IPS DF 4.7 (cell line): ENCODE data around the gene HTATSF1.

Experiments used
- DNase-seq: peaks from one replicate; pipeline ENCODE4 v3.0.0-alpha.2; 2013; ENCODE audit warnings: low spot score; ENCODE audit errors: extremely low read depth

The HTATSF1 gene

DNA sequence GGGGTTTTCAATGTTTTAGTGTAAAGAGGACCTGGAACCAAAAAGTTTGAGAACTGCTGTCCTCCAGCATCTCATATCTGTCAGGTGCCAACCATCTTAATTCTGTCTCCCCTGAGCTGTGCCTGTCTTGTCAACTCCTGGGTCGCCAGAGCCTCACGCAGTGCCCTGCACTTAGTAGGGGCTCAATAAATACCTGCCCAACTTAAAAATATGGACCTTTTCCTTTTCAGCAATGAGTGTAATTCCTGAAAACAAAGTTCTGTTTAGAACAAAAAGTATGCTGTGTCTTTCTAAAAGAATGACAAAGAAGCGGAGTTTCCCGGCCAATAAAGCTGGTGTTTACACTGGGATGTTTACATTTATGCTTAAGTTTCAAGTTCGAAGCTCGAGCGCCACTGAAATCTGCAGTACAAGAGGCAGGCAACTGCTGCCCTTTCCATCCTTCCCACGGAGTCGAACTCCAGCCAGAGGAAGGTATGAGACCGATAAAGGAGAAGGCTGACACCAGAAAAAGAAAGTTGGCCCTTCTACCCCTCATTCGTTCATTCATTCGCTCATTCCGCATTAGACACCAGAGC lies 1.1 kb upstream of the HTATSF1 start:
- DNase-seq, result no peak

DNA sequence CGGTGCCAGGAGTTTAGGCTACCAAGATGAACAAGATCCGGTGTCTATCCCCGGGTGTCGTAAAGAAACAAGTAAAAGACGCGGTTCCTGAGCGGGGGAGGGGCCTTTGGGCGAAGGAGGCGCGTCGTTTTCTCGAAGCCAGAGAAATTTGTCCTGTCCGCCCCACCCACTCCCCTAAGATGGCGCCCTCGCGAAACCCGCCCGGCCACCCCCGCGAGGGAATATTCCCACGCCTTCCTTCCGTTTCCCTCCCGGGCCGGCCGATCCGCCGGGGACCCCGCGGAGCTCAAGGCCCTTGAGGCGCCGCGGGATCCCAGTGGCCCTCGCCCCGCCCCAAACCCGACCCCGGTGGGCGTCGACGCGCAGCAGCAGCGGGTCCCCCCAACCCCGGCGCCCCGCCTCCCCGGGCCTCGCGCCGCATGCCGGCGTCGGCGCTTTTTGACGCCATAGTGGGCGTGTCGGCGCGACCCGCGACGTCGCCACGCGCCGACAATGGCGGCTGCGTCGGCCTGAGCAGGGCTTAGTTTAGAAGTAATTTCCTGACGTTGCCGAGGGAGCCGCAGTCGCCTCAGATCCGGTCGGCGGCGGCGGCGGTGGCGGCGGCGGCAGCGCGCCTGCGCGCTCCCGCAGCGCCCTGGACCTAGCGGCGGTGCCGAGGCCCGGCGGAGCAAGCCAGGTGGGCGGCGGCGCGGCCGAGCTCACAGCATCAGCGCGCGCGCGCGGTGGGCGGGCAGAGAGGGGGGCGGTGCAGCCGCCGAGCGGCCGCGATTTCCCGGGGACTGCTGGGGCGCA lies 432 bp upstream of the HTATSF1 start:
- no peak for DNase-seq

DNA sequence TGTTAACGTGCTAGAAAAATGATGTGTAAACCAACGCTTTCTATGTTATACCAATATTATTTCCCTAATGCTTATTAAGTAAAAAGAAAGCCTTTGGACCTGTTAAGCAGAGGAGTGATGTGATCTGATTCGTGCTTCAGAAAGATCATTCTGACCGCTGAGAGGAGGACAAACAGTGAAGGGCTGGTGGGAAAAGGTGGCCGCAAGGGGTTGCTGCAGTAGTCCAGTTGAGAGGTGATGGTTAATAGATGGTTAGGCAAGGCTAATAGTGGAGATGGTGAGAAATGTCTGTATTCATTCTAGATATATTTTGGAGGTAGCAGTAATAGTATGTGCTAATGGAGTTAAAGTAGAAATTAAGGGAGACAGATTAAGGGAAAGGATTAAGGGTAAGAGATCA lies 21.7 kb downstream of the HTATSF1 start:
- DNase-seq, result no peak

DNA sequence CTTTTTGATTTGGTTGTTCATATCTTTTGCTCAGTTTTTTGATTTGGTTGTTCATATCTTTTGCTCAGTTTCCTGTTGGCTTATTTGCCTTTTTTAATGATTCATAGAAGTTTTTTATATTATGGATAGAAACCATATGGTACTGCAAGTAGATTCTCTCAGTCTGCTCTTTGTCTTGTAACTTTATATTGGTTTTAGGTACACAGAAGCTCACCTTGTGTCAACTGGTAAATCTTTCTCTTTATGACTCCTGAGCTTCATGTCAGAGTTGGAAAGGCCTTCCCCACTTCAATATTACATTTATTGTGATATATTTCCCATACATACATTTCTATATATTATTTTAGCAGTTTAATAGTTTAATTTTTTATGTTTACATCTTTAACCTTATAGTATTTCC lies 26.4 kb downstream of the HTATSF1 start:
- no peak for DNase-seq

DNA sequence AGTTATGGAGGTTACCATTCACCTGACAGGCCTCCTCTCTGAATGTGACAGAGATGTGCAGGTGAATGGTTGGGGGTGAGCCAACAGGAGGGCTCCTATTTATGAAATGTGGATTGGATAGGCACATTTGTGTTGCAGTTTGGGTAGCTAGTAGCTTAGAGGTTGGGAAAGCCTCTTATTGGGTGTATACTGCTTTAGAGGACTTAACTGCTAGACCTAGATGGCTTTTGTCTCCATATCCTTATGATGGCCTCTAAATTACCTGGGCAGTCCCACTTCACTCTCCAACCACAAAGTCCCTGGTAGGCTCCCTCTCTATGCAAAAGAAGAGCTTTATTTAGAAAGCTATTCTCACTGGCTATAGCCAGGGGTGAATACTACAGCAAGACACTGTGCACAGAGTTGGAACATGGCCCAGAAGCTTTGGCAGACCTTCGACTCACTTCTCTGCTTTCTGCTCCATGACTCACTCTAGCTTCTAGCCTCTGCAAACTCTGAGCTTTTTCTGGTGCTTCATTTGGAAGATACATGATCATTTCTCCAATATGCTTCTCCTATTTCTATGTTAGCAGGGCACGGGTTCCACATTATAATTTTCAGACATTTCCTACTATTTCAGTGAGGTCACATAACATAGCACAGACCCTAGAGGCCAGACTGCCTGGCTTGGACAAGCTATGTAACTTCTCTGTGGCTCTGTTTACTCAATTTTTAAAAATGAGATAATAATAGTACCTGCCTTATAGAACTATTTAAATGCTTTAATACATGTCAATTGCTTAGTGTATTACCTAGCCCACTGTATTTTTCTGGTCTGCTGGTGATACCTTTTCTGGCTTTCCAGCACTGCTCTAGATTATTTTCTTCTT lies 28.6 kb downstream of the HTATSF1 start:
- DNase-seq, result no peak

DNA sequence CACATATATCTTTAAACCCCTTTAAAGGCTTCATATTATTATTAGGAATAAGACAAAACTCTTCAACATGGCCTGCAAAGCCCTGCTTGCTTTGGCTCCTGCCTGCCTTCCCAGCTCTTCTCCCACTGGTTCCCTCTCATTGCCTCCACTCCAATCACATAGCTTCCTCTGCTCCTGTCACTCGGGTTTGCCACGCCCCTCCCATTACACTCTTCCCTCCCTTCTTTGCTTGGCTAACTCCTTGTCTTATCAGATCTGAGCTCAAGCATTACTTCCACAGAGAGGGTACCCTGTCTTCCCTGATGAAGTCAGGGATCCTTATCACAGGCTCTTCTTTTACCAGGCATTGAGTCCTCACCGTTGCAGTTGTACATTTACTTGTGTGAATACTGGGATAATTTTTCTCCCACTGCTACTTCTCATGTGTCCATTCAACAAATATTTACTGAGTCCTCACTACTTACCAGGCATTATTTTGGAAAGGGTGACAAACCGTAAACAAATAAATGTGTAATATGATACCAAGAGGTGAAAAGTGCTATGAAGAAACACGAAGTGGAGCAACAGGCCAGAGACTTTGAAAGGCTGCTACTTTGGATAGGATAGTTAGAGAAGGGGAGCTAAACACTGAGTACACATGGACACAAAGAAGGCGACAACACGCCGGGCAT lies 31.4 kb downstream of the HTATSF1 start:
- DNase-seq, result peak; percentile 0

DNA sequence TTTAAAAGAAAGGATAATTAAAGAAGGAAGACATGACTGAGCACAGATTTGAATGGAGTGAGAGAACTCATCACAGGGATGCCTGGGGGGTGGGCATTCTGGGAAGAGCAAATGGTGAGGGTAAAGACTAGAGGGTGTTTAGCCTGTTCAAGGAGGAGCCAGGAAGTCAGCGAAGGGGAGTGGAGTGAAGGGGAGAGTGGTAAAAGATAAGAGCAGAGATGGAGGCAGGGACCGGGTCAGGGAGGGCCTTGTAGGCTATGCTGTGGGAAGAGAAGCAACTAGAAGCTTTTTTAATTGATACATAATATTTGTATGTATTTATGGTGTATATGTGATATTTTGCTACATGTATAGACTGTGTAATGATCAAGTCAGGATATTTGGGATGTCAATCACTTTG lies 32.4 kb downstream of the HTATSF1 start:
- no peak for DNase-seq

DNA sequence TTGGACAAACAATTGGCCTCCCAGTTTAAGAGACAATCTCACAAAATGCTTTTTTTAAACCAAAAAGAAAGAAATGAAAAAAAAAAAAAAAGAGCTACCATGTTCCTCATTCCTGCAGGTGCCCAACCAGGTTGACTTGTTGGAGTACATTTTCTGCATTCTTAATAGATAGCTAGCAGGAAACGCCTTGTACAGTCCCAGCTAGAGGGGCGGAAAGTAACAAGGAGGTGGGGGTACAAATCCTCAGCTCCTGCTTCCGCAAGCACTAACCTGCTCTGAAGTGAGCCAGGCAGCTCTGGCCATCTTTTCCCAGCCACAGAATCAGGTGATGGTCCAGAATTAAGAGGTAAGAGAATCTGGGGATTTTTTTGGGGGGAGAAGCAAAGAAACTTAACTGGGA lies 34.6 kb downstream of the HTATSF1 start, which contains the start of gene VGLL1:
Gene VGLL1, plus strand, starts transcription at position 265 of the 400 bp plus-strand sequence. CDS start 3,806 bp downstream, outside the sequence.
- no peak for DNase-seq

DNA sequence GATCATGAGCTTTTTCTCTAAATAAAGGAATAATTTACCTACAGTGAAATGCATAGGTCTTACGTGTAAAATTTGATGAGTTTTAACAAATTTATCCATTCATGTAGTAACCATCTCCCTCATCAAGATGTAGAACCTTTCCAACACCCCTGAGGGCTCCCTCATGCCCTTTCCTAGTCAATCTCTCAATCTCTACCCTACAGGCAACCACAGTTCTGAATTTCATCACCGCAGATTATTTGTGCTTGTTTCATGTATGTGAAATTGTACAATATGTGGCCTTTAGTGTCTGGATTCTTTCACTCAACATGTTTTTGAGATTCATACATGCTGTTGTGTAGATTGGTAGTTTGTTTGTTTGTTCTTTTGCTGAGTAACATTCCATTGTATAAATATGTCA lies 36.7 kb downstream of the HTATSF1 start:
- no peak for DNase-seq

DNA sequence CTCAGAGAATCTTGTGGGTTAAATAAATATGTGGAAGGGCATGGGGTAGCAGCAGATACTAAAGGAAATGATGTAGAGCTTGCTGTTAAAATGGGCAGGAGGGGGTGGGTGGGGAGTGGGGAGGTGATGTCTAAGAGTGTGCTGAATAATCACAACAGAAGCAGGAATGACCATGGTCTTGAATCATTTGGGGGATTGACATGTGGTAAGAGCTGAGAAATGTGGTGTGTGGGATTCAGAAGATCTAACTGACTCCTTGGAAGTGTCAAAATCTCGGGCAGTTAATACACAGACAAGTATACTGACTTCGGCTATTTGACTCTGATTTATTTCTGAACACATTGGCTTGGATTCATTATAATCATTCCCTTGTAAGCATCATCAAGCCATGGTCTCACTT lies 41.4 kb downstream of the HTATSF1 start:
- no peak for DNase-seq

DNA sequence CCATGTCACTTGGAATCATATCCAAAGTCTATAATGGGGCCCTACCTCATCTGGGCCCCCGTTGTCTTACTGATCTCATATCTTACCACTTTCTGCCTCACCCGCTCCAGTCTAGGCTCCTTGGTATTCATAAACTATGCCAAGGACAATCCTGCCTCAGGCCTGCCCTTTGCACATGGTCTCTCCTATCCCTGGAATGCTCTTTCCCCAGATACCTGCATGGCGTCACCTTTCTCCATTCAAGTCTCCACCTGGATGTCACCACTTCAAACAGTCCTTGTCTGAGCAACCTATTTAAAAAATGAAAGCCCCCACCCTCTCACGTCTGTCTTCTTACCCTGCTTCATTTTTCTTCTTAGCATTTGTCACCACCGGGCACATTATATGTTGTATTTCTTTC lies 42.8 kb downstream of the HTATSF1 start:
- DNase-seq, result no peak

DNA sequence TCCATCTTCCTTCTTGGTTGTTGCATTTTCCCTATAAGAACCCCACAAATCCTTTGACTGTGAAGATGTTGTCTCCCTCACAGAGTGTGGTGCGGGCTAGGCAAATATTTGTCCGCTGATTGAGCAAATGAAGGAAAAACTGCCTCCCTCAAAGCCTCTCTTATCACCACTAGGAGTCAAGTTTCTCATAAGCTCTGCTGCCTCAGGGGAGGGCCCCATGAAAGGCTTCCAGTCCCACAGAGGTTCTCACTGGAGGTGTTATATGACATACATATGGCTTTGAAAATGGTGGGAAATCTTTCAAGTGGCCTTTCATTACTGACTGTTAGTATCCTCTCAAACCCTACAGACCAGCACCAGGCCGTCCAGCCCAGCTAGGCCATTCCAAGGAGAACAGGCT lies 43.9 kb downstream of the HTATSF1 start:
- DNase-seq, result no peak

DNA sequence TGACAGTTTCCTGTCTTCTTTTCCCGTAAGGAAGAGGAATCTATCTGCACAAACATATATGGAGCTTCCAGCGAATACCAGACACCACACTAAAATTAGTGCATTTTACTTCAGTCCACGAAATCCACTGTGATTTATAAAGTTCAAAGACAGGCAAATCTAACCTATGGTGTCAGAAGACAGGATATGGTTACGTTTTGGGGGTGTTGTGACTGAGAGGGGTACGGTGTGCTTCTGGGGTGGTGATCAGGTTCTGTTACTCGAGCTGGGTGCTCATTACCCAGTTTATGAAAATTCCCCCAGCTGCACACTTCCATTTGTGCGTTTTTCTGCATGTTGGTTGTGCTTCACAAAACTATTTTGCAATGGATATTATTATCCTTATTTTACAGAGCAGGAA lies 44.9 kb downstream of the HTATSF1 start:
- no peak for DNase-seq

DNA sequence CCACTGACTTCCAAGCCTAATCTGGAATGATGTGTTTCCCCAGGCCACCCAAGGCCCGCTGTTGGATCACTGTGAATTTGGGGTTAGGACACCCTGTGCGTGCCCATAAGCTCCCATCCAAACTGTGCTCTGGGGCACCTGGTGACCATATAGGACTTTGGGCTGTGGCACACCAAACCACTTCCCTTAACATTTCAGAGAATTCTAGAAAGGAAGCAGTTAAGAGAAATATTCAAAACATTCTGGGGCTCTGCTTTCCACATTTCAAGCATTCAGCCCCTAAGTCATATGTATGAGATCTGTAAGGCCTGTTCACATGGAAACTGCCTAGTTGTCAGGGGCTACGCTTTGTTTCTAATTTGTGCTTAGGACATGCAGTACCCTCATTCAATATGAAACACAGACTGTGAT lies 49.0 kb downstream of the HTATSF1 start:
- no peak for DNase-seq

DNA sequence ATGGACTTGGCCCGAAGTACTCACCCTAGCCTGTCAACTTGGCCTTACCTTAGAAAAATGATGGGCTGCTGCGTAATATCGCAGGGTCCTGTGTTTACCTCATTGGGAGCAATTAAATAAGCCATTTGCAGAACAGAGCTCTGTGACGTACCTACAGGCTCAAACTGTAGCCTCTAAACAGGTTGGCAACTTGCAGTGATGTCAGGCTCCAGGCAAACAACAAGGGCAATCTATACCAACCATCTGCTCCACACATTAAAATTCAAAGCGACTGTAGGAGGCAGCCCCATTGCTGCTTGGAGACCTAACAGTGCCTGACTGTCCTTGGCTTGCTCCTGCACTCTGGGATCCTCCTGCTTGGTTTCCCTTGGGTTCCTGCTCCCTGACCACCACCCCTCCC lies 51.8 kb downstream of the HTATSF1 start:
- DNase-seq, result no peak

DNA sequence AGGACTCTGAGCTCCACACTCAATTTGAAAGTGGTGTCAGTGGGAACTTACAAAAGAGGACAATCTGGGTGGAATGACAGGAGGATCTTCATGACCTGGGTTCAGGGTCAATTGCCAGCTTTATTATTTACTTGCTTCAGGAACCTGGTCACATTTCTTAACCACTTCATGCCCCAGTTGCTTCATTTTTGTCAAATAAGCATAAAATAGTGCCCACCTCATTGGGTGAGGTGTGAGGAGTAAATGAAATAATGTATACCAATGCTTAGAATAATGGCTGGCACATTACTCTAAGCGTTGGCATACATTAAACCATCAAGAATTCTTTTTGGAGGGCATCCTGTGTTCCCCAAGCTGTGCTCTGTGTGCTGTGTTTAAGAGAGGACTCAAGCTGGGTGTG lies 54.0 kb downstream of the HTATSF1 start:
- DNase-seq, result no peak

DNA sequence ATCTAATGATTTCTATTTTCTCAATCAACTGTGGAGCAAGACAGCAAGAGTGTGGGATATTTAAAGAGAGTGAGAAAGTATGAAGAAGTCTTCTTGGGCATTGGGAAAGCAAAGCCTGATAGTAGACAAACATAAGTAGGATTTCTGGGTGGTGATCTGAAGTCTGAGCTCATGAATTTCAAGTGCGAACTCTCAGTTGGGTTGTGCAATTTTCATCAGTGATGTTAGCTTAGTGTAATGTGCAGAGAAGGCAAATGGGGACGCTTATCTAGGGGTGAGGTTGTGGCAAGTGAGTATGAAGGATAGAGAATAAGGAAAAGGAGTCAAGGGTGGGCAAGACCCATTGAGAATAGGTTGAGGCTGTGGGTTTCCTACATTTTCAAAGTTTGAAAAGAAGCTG lies 58.3 kb downstream of the HTATSF1 start:
- no peak for DNase-seq
